K562 (cell line): ENCODE measurements around the gene AP3B2. TPM values are rescaled to one million over a fixed set of nuclear protein-coding genes. Genes with fewer than 3 reads are reported as not detected.

Source experiments
- FOXM1 ChIP-seq, 2 experiments: fragments of 450-650 bp in 1 of 2; sonication (generic) in 1 of 2; formaldehyde crosslinking in 1 of 2; IDR thresholded peaks; 2 replicates each; pipeline versions ENCODE4 v1.6.1 to v1.9.0; 2017 to 2022; ENCODE audit warnings: low read depth in 2 of 2, mild to moderate bottlenecking in 2 of 2, missing genetic modification reagents in 1 of 2, moderate library complexity in 1 of 2
- HDAC6 ChIP-seq: IDR thresholded peaks from 2 replicates; pipeline ENCODE4 v1.6.1; 2012; ENCODE audit warnings: low read depth, mild to moderate bottlenecking, control low read depth, inconsistent platforms, low read length, moderate library complexity
- ZFP1 ChIP-seq: fragments of 450-650 bp; formaldehyde crosslinking; IDR thresholded peaks from 2 replicates; pipeline ENCODE4 v1.4.0; 2020; ENCODE audit warnings: mild to moderate bottlenecking, mixed read lengths
- polyA plus RNA-seq, 8 experiments: library from polyadenylated mRNA; depleted of rRNA in 4 of 8; stranded (reverse) in 5 of 8; unstranded in 3 of 8; fragments of >200 nt; fragmentation: Nextera tagmentation in 2 of 8; fragmentation: Illumina TruSeq in 1 of 8; extraction: Ambion mirVana in 2 of 8; extraction: Trizol in 1 of 8; gene quantifications; 2 replicates each; pipeline versions ENCODE4 v1.2.1 to v1.2.3, GENCODE V29; 2011 to 2014; ENCODE audit warnings: inconsistent platforms in 1 of 8, missing spikeins in 1 of 8
- total RNA-seq, 7 experiments: library from RNA; depleted of rRNA in 6 of 7; stranded (reverse); fragments of >200 nt in 6 of 7; fragmentation: Illumina TruSeq in 2 of 7; extraction: Trizol in 2 of 7; gene quantifications; 2 replicates each; pipeline versions ENCODE4 v1.2.1 to v1.2.3, GENCODE V29; 2011 to 2021; ENCODE audit warnings: low replicate concordance in 1 of 7
- TF ChIP-seq, protein P1 (sequence below): fragments of 200-800 bp; sonication (Bioruptor generic); IDR thresholded peaks from 2 replicates; pipeline ENCODE4 v1.6.1; 2017; ENCODE audit warnings: missing genetic modification characterization, missing compliant biosample characterization
- TF ChIP-seq, protein P2 (sequence below): fragments of 250-450 bp; sonication (Bioruptor Pico); IDR thresholded peaks from 2 replicates; pipeline ENCODE4 v1.8.0; 2021; ENCODE audit warnings: borderline replicate concordance, mild to moderate bottlenecking, moderate library complexity; ENCODE audit not compliant: poor library complexity, severe bottlenecking
- TF ChIP-seq, protein P3 (sequence below): fragments of 450-650 bp; IDR thresholded peaks from 2 replicates; pipeline ENCODE4 v1.6.1; 2016; ENCODE audit warnings: mild to moderate bottlenecking
- TF ChIP-seq, protein P4 (sequence below): sonication (generic); formaldehyde crosslinking; IDR thresholded peaks from 2 replicates; pipeline ENCODE4 v1.8.0; 2022; ENCODE audit warnings: mild to moderate bottlenecking, missing genetic modification reagents, borderline replicate concordance
- TF ChIP-seq, protein P5 (sequence below): fragments of 250-450 bp; sonication (Bioruptor Pico); IDR thresholded peaks from 2 replicates; pipeline ENCODE4 v1.8.0; 2022; ENCODE audit warnings: moderate library complexity, mild to moderate bottlenecking, inconsistent platforms
- TF ChIP-seq, protein P6 (sequence below): sonication (generic); formaldehyde crosslinking; IDR thresholded peaks from 2 replicates; pipeline ENCODE4 v1.8.0; 2022; ENCODE audit warnings: missing genetic modification reagents, mild to moderate bottlenecking, borderline replicate concordance
- TF ChIP-seq, protein P7 (sequence below): fragments of 450-650 bp; IDR thresholded peaks from 2 replicates; pipeline ENCODE4 v1.6.1; 2018; ENCODE audit warnings: mild to moderate bottlenecking, low read depth; ENCODE audit not compliant: partially characterized antibody

Gene AP3B2
- total and polyA plus RNA-seq, 9 of the 15 experiments (the other 6 are each of a cell fraction or from before 2014, with no cell fraction given): 0.03 to 0.15 (median 0.10) TPM; not detected in 2

DNA sequence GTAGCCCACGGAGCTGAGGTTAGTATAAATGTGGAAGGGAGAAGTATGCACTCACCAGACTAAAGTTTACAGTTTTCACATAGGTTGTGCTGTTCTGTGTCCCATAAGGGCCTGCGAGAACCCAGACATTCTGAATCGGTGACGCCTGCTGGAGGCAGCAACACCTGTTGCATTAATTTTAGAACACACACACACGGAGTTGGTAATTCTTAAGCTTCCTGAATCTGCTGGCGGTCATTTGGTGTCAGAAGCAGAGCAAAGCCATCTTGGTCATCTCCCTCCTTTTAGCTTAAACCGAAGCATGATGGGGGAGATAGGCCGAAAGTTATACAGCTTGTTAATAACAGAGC is 41.1 kb upstream of the AP3B2 start (continued):
- TF ChIP-seq, protein P1, sequence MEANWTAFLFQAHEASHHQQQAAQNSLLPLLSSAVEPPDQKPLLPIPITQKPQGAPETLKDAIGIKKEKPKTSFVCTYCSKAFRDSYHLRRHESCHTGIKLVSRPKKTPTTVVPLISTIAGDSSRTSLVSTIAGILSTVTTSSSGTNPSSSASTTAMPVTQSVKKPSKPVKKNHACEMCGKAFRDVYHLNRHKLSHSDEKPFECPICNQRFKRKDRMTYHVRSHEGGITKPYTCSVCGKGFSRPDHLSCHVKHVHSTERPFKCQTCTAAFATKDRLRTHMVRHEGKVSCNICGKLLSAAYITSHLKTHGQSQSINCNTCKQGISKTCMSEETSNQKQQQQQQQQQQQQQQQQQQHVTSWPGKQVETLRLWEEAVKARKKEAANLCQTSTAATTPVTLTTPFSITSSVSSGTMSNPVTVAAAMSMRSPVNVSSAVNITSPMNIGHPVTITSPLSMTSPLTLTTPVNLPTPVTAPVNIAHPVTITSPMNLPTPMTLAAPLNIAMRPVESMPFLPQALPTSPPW: peak; percentile 4; the same call in 1 of the 2 replicates
- TF ChIP-seq, protein P2, sequence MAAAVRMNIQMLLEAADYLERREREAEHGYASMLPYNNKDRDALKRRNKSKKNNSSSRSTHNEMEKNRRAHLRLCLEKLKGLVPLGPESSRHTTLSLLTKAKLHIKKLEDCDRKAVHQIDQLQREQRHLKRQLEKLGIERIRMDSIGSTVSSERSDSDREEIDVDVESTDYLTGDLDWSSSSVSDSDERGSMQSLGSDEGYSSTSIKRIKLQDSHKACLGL (CRISPR knock-in tag): no peak
- TF ChIP-seq, protein P3, sequence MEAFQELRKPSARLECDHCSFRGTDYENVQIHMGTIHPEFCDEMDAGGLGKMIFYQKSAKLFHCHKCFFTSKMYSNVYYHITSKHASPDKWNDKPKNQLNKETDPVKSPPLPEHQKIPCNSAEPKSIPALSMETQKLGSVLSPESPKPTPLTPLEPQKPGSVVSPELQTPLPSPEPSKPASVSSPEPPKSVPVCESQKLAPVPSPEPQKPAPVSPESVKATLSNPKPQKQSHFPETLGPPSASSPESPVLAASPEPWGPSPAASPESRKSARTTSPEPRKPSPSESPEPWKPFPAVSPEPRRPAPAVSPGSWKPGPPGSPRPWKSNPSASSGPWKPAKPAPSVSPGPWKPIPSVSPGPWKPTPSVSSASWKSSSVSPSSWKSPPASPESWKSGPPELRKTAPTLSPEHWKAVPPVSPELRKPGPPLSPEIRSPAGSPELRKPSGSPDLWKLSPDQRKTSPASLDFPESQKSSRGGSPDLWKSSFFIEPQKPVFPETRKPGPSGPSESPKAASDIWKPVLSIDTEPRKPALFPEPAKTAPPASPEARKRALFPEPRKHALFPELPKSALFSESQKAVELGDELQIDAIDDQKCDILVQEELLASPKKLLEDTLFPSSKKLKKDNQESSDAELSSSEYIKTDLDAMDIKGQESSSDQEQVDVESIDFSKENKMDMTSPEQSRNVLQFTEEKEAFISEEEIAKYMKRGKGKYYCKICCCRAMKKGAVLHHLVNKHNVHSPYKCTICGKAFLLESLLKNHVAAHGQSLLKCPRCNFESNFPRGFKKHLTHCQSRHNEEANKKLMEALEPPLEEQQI: no peak
- TF ChIP-seq, protein P4, sequence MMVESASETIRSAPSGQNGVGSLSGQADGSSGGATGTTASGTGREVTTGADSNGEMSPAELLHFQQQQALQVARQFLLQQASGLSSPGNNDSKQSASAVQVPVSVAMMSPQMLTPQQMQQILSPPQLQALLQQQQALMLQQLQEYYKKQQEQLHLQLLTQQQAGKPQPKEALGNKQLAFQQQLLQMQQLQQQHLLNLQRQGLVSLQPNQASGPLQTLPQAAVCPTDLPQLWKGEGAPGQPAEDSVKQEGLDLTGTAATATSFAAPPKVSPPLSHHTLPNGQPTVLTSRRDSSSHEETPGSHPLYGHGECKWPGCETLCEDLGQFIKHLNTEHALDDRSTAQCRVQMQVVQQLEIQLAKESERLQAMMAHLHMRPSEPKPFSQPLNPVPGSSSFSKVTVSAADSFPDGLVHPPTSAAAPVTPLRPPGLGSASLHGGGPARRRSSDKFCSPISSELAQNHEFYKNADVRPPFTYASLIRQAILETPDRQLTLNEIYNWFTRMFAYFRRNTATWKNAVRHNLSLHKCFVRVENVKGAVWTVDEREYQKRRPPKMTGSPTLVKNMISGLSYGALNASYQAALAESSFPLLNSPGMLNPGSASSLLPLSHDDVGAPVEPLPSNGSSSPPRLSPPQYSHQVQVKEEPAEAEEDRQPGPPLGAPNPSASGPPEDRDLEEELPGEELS (CRISPR knock-in tag): 0 out of 2 replicates have a peak, but pooled peaks have one; percentile 38
- TF ChIP-seq, protein P5, sequence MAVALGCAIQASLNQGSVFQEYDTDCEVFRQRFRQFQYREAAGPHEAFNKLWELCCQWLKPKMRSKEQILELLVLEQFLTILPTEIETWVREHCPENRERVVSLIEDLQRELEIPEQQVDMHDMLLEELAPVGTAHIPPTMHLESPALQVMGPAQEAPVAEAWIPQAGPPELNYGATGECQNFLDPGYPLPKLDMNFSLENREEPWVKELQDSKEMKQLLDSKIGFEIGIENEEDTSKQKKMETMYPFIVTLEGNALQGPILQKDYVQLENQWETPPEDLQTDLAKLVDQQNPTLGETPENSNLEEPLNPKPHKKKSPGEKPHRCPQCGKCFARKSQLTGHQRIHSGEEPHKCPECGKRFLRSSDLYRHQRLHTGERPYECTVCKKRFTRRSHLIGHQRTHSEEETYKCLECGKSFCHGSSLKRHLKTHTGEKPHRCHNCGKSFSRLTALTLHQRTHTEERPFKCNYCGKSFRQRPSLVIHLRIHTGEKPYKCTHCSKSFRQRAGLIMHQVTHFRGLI (CRISPR knock-in tag): no peak
- TF ChIP-seq, protein P6, sequence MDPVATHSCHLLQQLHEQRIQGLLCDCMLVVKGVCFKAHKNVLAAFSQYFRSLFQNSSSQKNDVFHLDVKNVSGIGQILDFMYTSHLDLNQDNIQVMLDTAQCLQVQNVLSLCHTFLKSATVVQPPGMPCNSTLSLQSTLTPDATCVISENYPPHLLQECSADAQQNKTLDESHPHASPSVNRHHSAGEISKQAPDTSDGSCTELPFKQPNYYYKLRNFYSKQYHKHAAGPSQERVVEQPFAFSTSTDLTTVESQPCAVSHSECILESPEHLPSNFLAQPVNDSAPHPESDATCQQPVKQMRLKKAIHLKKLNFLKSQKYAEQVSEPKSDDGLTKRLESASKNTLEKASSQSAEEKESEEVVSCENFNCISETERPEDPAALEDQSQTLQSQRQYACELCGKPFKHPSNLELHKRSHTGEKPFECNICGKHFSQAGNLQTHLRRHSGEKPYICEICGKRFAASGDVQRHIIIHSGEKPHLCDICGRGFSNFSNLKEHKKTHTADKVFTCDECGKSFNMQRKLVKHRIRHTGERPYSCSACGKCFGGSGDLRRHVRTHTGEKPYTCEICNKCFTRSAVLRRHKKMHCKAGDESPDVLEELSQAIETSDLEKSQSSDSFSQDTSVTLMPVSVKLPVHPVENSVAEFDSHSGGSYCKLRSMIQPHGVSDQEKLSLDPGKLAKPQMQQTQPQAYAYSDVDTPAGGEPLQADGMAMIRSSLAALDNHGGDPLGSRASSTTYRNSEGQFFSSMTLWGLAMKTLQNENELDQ (CRISPR knock-in tag): peak; percentile 84
- TF ChIP-seq, protein P7, sequence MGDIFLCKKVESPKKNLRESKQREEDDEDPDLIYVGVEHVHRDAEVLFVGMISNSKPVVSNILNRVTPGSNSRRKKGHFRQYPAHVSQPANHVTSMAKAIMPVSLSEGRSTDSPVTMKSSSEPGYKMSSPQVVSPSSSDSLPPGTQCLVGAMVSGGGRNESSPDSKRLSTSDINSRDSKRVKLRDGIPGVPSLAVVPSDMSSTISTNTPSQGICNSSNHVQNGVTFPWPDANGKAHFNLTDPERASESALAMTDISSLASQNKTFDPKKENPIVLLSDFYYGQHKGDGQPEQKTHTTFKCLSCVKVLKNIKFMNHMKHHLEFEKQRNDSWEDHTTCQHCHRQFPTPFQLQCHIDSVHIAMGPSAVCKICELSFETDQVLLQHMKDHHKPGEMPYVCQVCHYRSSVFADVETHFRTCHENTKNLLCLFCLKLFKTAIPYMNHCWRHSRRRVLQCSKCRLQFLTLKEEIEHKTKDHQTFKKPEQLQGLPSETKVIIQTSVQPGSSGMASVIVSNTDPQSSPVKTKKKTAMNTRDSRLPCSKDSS: no peak
- TF ChIP-seq FOXM1 (IDR thresholded peaks at IDR 0.05; ENCODE audit: low read depth) (0 out of 2 replicates have a peak, but pooled peaks have one; percentile 7), FOXM1 (CRISPR knock-in tag; IDR thresholded peaks at IDR 0.05; ENCODE audit: low read depth) (0 out of 2 replicates have a peak, but pooled peaks have one; percentile 11), HDAC6 (no peak), ZFP1 (CRISPR knock-in tag) (no peak)
